ENCODE results near the gene CHST11. TPM values are rescaled to one million over a fixed set of nuclear protein-coding genes. Genes with fewer than 3 reads are reported as not detected.

The CHST11 gene
- total RNA-seq, 2 donors from 2014 or later = 7.8 to 11.9 TPM

- Histone ChIP-seq H3K4me1 (no peaks in the 10 kb centered on the region), H3K9me3 (no peaks in the 10 kb centered on the region), H3K36me3 (no peaks in the 10 kb centered on the region), H3K27me3 (no peaks in the 10 kb centered on the region), H3K27ac (no peak overlapping the region), H3K4me3 (no peak overlapping the region)
- no peak for TF ChIP-seq CTCF (IDR thresholded peaks at IDR 0.05)
- DNase-seq (ENCODE audit: low spot score) = no peak
Measured at GRCh38 chr12:104438134-104438533, 18.6 kb upstream of the CHST11 start.

GRCh38 chr12:104439137-104439536 lies 17.6 kb upstream of the CHST11 start:
- no peak for TF ChIP-seq CTCF (IDR thresholded peaks at IDR 0.05)
- DNase-seq (ENCODE audit: low spot score) = no peak
- Histone ChIP-seq H3K36me3 (no peaks in the 10 kb centered on the region), H3K27me3 (no peaks in the 10 kb centered on the region), H3K27ac (no peak overlapping the region), H3K9me3 (no peaks in the 10 kb centered on the region), H3K4me3 (no peak overlapping the region), H3K4me1 (no peaks in the 10 kb centered on the region)

GRCh38 chr12:104443008-104443407 lies 13.7 kb upstream of the CHST11 start:
- Histone ChIP-seq H3K27ac (no peak overlapping the region), H3K4me1 (no peaks in the 10 kb centered on the region), H3K27me3 (no peaks in the 10 kb centered on the region), H3K36me3 (no peaks in the 10 kb centered on the region), H3K4me3 (no peak overlapping the region), H3K9me3 (no peaks in the 10 kb centered on the region)
- no peak for DNase-seq (ENCODE audit: low spot score)
- TF ChIP-seq CTCF (IDR thresholded peaks at IDR 0.05) = no peak

- H3K27ac ChIP-seq = no peak overlapping the region
- no peak for TF ChIP-seq CTCF (IDR thresholded peaks at IDR 0.05)
- DNase-seq (ENCODE audit: low spot score) = no peak
Measured at GRCh38 chr12:104446646-104447421, 9.9 kb upstream of the CHST11 start.

GRCh38 chr12:104448031-104448430 lies 8.7 kb upstream of the CHST11 start:
- no peak for DNase-seq (ENCODE audit: low spot score)
- Histone ChIP-seq H3K4me3 (no peak overlapping the region), H3K27me3 (no peaks in the 10 kb centered on the region), H3K9me3 (no peaks in the 10 kb centered on the region), H3K36me3 (no peaks in the 10 kb centered on the region), H3K27ac (no peak overlapping the region), H3K4me1 (no peaks in the 10 kb centered on the region)
- TF ChIP-seq CTCF (IDR thresholded peaks at IDR 0.05) = no peak

More at GRCh38 chr12:104446646-104447421, 9.9 kb upstream of the CHST11 start:
- Histone ChIP-seq H3K4me1 (no peaks in the 10 kb centered on the region), H3K36me3 (no peaks in the 10 kb centered on the region), H3K9me3 (no peaks in the 10 kb centered on the region), H3K4me3 (no peak overlapping the region), H3K27me3 (no peaks in the 10 kb centered on the region)

GRCh38 chr12:104448451-104448850 lies 8.3 kb upstream of the CHST11 start:
- Histone ChIP-seq H3K27me3 (no peaks in the 10 kb centered on the region), H3K9me3 (no peaks in the 10 kb centered on the region), H3K4me3 (no peak overlapping the region), H3K27ac (no peak overlapping the region), H3K4me1 (no peaks in the 10 kb centered on the region), H3K36me3 (no peaks in the 10 kb centered on the region)
- TF ChIP-seq CTCF (IDR thresholded peaks at IDR 0.05) = no peak
- DNase-seq (ENCODE audit: low spot score) = no peak

All from right atrium auricular region (tissue), 2 donors.